Measurements from ENCODE around the gene WWOX. TPM values are rescaled to one million over a fixed set of nuclear protein-coding genes. Genes with fewer than 3 reads are reported as not detected.
"Not testable (repeated sequence)": the region's sequence is repeated elsewhere in the genome, so short reads cannot be mapped to it uniquely, and the experiment has no call there.

The WWOX gene
- total and polyA plus RNA-seq, 2 donors (not counting 3 experiments of a cell fraction or from before 2014, with no cell fraction given), result 6.2 to 12.5 TPM

- H3K27me3 ChIP-seq (ENCODE audit: control insufficient read depth in 2 of 2, insufficient read depth in 2 of 2, low read length in 2 of 2), result no peaks in the 10 kb centered on the region
- no peaks in the 10 kb centered on the region for H3K9me1 ChIP-seq (replicated peaks; ENCODE audit: control insufficient read depth, extremely low read depth, insufficient read depth, low read length)
- H4K20me1 ChIP-seq (replicated peaks; ENCODE audit: control insufficient read depth, extremely low read depth, insufficient read depth, low read length), result no peaks in the 10 kb centered on the region
- dilution Hi-C loops (cut with MboI; ENCODE audit: extremely low pct_ligation_motif_present, low sequenced_read_pairs) (no loop called here), intact Hi-C loops (cut with micrococcal nuclease) (no loop called here)
- TF ChIP-seq FOS (IDR thresholded peaks at IDR 0.05; ENCODE audit: borderline replicate concordance, insufficient read depth, low read length), result no peak
- TF ChIP-seq JUN (IDR thresholded peaks at IDR 0.05; ENCODE audit: borderline replicate concordance, insufficient read depth, insufficient read length, low read depth), result no peak
- no peak for TF ChIP-seq EZH2 (IDR thresholded peaks at IDR 0.05; ENCODE audit: borderline replicate concordance, low read depth, low read length, severe bottlenecking)
- no peak for TF ChIP-seq CTCF (IDR thresholded peaks at IDR 0.05; ENCODE audit: extremely low read depth in 1 of 2, insufficient read depth in 1 of 2, low read depth in 1 of 2, low read length in 2 of 2)
- no peak for TF ChIP-seq MAX (IDR thresholded peaks at IDR 0.05; ENCODE audit: insufficient read depth, insufficient read length)
- no peak for TF ChIP-seq GATA2 (IDR thresholded peaks at IDR 0.05; ENCODE audit: insufficient read depth, insufficient read length, low read depth, low read length)
- no peak for TF ChIP-seq POLR2A (IDR thresholded peaks at IDR 0.05; ENCODE audit: low read depth, low read length)
- peaks cover 4% of the 10 kb centered on the region for H3K9me3 ChIP-seq (replicated peaks; ENCODE audit: control insufficient read depth, insufficient read depth, low read length)
- no peak overlapping the region for H3K4me2 ChIP-seq (ENCODE audit: insufficient read depth, low read length)
- H2AFZ ChIP-seq (ENCODE audit: low read depth, low read length), result no peak overlapping the region
- no peak overlapping the region for H3K4me3 ChIP-seq (replicated peaks in 1 of 3; ENCODE audit: insufficient read depth in 1 of 3, low read depth in 1 of 3, low read length in 3 of 3)
- H3K9ac ChIP-seq (replicated peaks; ENCODE audit: extremely low read depth, insufficient read depth, low read length), result no peak overlapping the region
- H3K79me2 ChIP-seq (ENCODE audit: control insufficient read depth, insufficient read depth, low read length), result no peaks in the 10 kb centered on the region
- H3K4me1 ChIP-seq (ENCODE audit: control insufficient read depth, extremely low read depth, insufficient read depth, low read length), result no peaks in the 10 kb centered on the region
- CTCF ChIA-PET, result no interaction called here
- H3K36me3 ChIP-seq (ENCODE audit: control insufficient read depth in 2 of 2, extremely low read depth in 1 of 2, insufficient read depth in 2 of 2, low read length in 2 of 2), result no peaks in the 10 kb centered on the region
- DNase-seq (ENCODE audit: low read depth, low spot score), result no peak
- POLR2A ChIA-PET, result no interaction called here
- FAIRE-seq, result no peak
- BruUV-seq (replicated peaks), result no TSS peak
- H3K27ac ChIP-seq (ENCODE audit: insufficient read depth, low read depth, low read length), result no peak overlapping the region
Measured at GRCh38 chr16:79218351-79218750, 1118.9 kb downstream of the WWOX start.

- H3K9me1 ChIP-seq (replicated peaks; ENCODE audit: control insufficient read depth, extremely low read depth, insufficient read depth, low read length); FAIRE-seq; DNase-seq (ENCODE audit: low read depth, low spot score); CTCF ChIA-PET; H3K27ac ChIP-seq (ENCODE audit: insufficient read depth, low read depth, low read length); POLR2A ChIA-PET; BruUV-seq (replicated peaks); dilution Hi-C loops (cut with MboI; ENCODE audit: extremely low pct_ligation_motif_present, low sequenced_read_pairs); H4K20me1 ChIP-seq (replicated peaks; ENCODE audit: control insufficient read depth, extremely low read depth, insufficient read depth, low read length); H3K79me2 ChIP-seq (ENCODE audit: control insufficient read depth, insufficient read depth, low read length); H3K36me3 ChIP-seq (ENCODE audit: control insufficient read depth in 2 of 2, extremely low read depth in 1 of 2, insufficient read depth in 2 of 2, low read length in 2 of 2); intact Hi-C loops (cut with micrococcal nuclease); H3K9ac ChIP-seq (replicated peaks; ENCODE audit: extremely low read depth, insufficient read depth, low read length); H3K4me2 ChIP-seq (ENCODE audit: insufficient read depth, low read length); H3K27me3 ChIP-seq (ENCODE audit: control insufficient read depth in 2 of 2, insufficient read depth in 2 of 2, low read length in 2 of 2); H3K9me3 ChIP-seq (replicated peaks; ENCODE audit: control insufficient read depth, insufficient read depth, low read length); H3K4me3 ChIP-seq (replicated peaks in 1 of 3; ENCODE audit: insufficient read depth in 1 of 3, low read depth in 1 of 3, low read length in 3 of 3); H2AFZ ChIP-seq (ENCODE audit: low read depth, low read length); H3K4me1 ChIP-seq (ENCODE audit: control insufficient read depth, extremely low read depth, insufficient read depth, low read length): not testable (repeated sequence)
Measured at GRCh38 chr16:79225994-79226393, 1126.5 kb downstream of the WWOX start.
